GM11168 (cell line): ENCODE measurements around the gene TDRD1.

Source experiments
- in situ Hi-C: fragments of 300-500 bp; cut with MboI; formaldehyde crosslinking; loops from one replicate; pipeline ENCODE4 v1.12.0; 2022; ENCODE audit warnings: low sequenced_read_pairs; ENCODE audit not compliant: unreplicated experiment

The TDRD1 gene

DNA sequence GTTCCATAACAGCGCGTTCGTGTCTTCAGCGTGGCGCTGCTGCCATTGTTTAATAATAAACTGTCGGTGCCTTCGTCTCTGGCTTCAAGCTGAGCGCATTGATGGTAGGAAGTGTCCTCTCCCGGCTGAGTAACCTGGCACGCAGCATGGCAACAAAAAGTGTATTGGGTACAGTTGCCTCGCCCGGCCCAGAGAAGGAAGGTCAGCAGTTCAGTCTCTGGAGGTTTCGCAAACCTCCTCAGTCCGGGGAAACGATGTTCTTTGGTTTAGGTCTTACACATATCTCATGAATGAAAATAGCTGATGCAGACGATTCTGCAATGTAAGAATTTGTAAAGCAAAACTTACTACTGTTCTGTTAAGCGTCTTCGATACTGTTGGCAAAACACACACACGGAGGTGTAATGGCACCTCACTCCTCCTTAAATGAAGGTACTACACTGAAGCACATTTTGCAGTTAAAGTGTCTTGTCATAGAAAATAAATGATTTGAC lies 4.4 kb upstream of the TDRD1 start:
- in situ Hi-C loops: no loop called here

- in situ Hi-C loops: no loop called here
These were observed 3.5 kb upstream of the TDRD1 start for GRCh38 chr10:114175667-114176066.

GRCh38 chr10:114176511-114176910 lies 2.6 kb upstream of the TDRD1 start:
- in situ Hi-C loops: no loop called here

- in situ Hi-C loops: no loop called here
These were observed 594 bp downstream of the TDRD1 start for GRCh38 chr10:114179747-114180146.

- in situ Hi-C loops: no loop called here
These were observed 1.8 kb downstream of the TDRD1 start for GRCh38 chr10:114180937-114181336.

- in situ Hi-C loops: no loop called here
These were observed 2.8 kb downstream of the TDRD1 start for GRCh38 chr10:114181971-114182370.

- in situ Hi-C loops: no loop called here
These were observed 4.4 kb downstream of the TDRD1 start for GRCh38 chr10:114183563-114183962.

GRCh38 chr10:114184276-114184675 lies 5.1 kb downstream of the TDRD1 start:
- in situ Hi-C loops: no loop called here

- in situ Hi-C loops: no loop called here
These were observed 8.8 kb downstream of the TDRD1 start for GRCh38 chr10:114188001-114188400.

DNA sequence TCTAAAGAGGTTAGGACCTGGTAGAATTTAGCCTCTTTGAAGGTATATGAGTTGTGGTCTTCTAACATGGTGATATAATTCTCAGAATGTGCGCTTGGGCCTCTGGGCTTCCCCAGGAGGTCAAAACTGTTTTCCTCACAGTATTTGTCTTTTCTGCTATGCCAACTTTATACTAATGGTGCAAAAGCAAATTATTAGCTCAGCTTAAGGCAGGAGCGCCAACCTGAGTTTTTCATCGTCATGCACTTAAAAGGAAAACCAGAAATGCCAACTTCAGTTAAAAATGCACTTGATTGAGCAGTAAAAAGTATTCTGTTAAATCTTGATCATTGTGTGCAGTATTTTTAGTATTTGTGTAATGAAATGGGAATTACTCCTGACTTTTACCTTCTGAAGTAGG lies 9.7 kb downstream of the TDRD1 start:
- in situ Hi-C loops: no loop called here

GRCh38 chr10:114189700-114190099 lies 10.5 kb downstream of the TDRD1 start:
- in situ Hi-C loops: no loop called here

DNA sequence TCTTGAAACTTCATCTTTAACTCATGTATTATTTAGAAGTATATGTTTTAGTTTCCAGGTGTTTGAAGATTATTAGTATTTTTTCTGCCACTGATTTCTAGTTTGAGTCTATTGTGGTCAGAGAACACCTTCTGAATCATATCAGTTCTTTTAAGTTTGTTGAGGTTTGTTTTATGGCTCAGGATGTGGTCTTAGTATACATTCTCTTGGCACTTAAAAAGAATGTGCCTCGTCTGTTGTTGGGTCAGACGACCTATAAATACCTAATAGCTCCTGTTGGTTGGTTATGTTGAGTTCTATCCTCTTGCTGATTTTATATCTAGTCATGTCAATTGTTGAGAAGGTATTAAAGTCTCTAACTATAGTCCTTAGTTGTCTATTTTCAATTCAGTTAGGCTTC lies 15.9 kb downstream of the TDRD1 start:
- in situ Hi-C loops: no loop called here

GRCh38 chr10:114199239-114199638 lies 20.1 kb downstream of the TDRD1 start:
- in situ Hi-C loops: no loop called here

DNA sequence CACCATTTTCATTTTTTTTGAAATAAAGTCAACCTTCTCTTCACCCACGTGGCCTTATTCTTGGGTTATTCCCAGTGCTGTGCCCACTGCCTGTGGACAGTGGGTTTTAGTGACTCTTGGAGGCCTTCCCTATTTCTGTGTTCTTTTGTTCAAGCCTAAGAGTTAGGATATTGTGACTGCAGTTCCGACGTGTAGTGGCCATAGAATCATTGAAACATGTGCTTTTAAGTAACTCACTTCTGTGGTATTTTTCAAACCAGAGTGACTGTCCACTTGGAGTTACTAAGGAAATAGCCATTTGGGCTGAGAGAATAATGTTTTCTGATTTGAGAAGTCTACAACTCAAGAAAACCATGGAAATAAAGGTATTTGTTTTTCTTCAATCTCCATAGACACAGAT lies 23.7 kb downstream of the TDRD1 start:
- in situ Hi-C loops: no loop called here

GRCh38 chr10:114206902-114207301 lies 27.7 kb downstream of the TDRD1 start:
- in situ Hi-C loops: no loop called here

DNA sequence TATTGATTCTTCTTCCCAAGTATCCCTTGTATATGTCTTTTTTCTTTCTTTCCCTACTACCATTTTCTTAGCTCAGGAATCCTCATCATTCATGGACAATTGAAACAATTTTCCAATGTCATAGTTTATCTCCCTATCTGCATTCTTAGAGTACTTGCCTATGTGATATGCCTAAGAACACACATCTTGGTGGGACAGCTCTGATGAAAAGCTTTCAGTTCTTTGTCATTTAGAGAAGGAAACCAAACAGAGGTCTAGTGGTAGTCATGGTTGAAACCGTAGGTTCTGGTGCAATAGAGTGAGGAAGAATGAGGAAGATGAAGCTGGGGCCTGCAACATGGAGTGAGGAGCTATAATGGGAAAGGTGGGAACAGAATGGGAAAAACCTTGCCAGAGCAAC lies 28.2 kb downstream of the TDRD1 start:
- in situ Hi-C loops: no loop called here

GRCh38 chr10:114208351-114208750 lies 29.2 kb downstream of the TDRD1 start:
- in situ Hi-C loops: no loop called here

DNA sequence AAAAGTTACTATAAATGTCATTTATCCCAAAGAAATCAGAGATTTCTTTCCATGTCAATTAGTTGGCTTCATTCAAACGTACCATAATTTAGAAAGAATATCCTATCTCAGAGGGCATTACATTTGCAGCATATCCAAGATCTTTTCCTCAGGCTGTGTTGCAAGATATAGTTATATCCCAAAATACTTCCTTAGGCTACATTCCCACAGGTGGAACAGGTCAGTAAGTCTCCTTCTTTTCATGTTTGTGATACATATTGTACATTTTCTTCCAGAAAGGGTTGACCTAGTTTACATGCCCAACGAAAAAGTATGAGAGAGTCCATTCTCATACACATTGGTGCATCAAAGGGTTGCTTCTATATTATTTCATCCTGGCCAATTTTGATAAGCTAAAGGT lies 33.0 kb downstream of the TDRD1 start:
- in situ Hi-C loops: no loop called here

DNA sequence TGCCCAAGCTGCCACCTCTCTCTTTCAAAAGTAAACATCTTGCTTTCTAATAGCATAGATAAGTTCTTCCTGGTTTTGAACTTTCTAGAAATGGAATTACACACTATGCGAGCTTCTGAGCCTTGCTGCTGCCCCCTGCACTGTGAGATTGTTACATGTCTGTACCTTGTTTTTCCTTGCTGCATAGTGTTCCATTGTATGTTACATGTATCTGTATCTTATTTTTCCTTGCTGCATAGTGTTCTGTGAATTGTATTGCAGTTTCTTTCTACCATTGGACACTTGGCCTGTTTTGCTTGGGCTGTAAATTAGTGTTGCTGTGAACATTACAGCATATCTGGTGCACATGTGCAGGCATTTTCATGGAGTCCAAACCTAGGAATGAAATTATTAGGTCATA lies 35.9 kb downstream of the TDRD1 start:
- in situ Hi-C loops: no loop called here

GRCh38 chr10:114220281-114220680 lies 41.1 kb downstream of the TDRD1 start:
- in situ Hi-C loops: no loop called here

DNA sequence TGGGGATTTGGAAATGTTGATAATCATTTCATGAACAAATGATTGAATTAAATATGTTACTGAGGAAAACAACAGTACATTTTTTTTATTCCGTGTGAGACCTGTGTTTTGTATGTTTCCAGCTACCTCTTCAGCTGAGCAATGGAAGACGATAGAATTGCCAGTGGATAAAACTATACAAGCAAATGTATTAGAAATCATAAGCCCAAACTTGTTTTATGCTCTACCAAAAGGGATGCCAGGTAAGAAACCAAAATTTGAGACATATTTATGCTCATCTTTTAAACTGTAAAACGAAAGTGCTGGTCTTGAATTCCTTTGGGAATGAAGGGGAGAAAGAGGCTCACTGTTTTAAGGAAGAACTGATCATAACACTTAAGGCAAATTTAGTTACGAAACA lies 42.1 kb downstream of the TDRD1 start:
- in situ Hi-C loops: no loop called here

DNA sequence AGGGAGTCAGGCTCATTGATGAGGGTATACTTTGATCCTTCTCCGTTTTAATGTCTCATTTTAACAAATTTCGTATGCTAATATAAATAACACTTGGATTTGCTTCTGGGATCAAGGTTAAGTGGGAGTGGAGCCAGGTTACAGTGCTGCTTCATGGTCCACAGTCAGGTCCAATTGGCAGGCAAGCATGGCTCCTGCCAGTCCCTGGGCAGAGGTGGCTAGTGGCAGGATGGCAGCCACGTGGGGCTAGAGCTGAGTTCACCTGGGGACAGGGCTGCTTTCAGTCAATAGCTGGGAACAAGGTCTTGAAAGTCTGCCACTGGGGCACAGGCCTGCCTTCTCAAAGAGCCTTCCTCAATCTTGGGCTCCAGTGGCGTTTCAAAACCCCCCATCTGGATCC lies 43.9 kb downstream of the TDRD1 start:
- in situ Hi-C loops: no loop called here

GRCh38 chr10:114228156-114228555 lies 49.0 kb downstream of the TDRD1 start:
- in situ Hi-C loops: no loop called here
